Erythroblast (primary cell): ENCODE results near the gene STK38.

Experiments
- GATA1 ChIP-seq: IDR thresholded peaks from 2 replicates; pipeline ENCODE4 v1.6.1; 2011; ENCODE audit warnings: low read depth, mild to moderate bottlenecking, control low read depth, low read length, moderate library complexity
- POLR2A ChIP-seq: IDR thresholded peaks from 2 replicates; pipeline ENCODE4 v1.6.1; 2011; ENCODE audit warnings: mild to moderate bottlenecking, low read length

DNA sequence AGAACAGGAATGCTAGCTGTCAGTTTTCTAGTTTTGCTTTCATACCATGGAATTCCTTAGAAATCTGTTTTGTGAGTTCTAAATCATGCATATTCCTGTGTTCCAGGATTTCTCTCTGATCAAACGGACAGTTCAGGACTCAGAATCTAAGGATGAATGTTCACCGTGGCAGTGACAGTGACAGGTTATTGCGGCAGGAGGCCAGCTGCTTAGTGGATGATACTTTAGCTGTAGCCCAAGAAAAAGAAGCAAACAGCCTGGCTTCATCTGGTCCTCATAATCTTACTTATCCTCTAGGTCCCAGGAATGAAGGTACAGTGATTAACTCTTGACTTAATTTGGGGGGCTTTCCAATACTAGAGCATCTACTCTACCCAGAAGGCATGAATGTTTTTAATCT, 77.3 kb downstream of the STK38 start:
- no peak for TF ChIP-seq POLR2A
- TF ChIP-seq GATA1, result no peak
